HG02852 (cell line): ENCODE data around the gene UPK3BL1.

Experiments
- ATAC-seq: cut with Tn5 transposase; IDR thresholded peaks from one replicate; pipeline ENCODE4 v1.9.1; 2021; ENCODE audit warnings: mild to moderate bottlenecking, moderate library complexity; ENCODE audit not compliant: unreplicated experiment

Gene UPK3BL1

GRCh38 chr7:102589857-102590256 lies 52.7 kb downstream of the UPK3BL1 start:
- peak; percentile 40 for ATAC-seq
